HG03575 (cell line): ENCODE data around the gene MDM2.
"Not testable (repeated sequence)": the region's sequence is repeated elsewhere in the genome, so short reads cannot be mapped to it uniquely, and the experiment has no call there.

Source experiments
- ATAC-seq: cut with Tn5 transposase; IDR thresholded peaks from one replicate; pipeline ENCODE4 v1.9.1; 2021; ENCODE audit not compliant: unreplicated experiment, insufficient number of reproducible peaks, low FRiP score; ENCODE audit errors: extremely low read depth

The MDM2 gene

GRCh38 chr12:68841175-68841574, 33.2 kb downstream of the MDM2 start:
- ATAC-seq = not testable (repeated sequence)

GRCh38 chr12:68841717-68842116, 33.7 kb downstream of the MDM2 start:
- no peak for ATAC-seq

GRCh38 chr12:68842123-68842522, 34.1 kb downstream of the MDM2 start:
- ATAC-seq = no peak

- ATAC-seq = no peak
These were observed 35.0 kb downstream of the MDM2 start for GRCh38 chr12:68842784-68843567.

GRCh38 chr12:68844318-68844745, 36.4 kb downstream of the MDM2 start:
- no peak for ATAC-seq

GRCh38 chr12:68844788-68845695, 37.1 kb downstream of the MDM2 start:
- ATAC-seq = no peak

GRCh38 chr12:68846811-68847210, 38.8 kb downstream of the MDM2 start:
- ATAC-seq = no peak

GRCh38 chr12:68850390-68850789, 42.4 kb downstream of the MDM2 start:
- ATAC-seq = no peak

GRCh38 chr12:68851592-68852306, 43.8 kb downstream of the MDM2 start:
- ATAC-seq = no peak

GRCh38 chr12:68853396-68854077, 45.6 kb downstream of the MDM2 start:
- ATAC-seq = no peak

GRCh38 chr12:68854078-68854468, 46.1 kb downstream of the MDM2 start:
- no peak for ATAC-seq

GRCh38 chr12:68854554-68854953, 46.6 kb downstream of the MDM2 start:
- no peak for ATAC-seq

- no peak for ATAC-seq
These were observed 47.1 kb downstream of the MDM2 start for GRCh38 chr12:68855111-68855510.

GRCh38 chr12:68855771-68856170, 47.8 kb downstream of the MDM2 start:
- ATAC-seq = no peak

- ATAC-seq = no peak
These were observed 48.5 kb downstream of the MDM2 start for GRCh38 chr12:68856510-68856909.

GRCh38 chr12:68861890-68862289, 53.9 kb downstream of the MDM2 start:
- no peak for ATAC-seq

- ATAC-seq = no peak
These were observed 55.3 kb downstream of the MDM2 start for GRCh38 chr12:68863109-68863770.

GRCh38 chr12:68863886-68864454, 56.0 kb downstream of the MDM2 start:
- ATAC-seq = not testable (repeated sequence)
